ENCODE results near the gene C1orf216.
"Not testable (repeated sequence)": the region's sequence is repeated elsewhere in the genome, so short reads cannot be mapped to it uniquely, and the experiment has no call there.

The C1orf216 gene

DNA sequence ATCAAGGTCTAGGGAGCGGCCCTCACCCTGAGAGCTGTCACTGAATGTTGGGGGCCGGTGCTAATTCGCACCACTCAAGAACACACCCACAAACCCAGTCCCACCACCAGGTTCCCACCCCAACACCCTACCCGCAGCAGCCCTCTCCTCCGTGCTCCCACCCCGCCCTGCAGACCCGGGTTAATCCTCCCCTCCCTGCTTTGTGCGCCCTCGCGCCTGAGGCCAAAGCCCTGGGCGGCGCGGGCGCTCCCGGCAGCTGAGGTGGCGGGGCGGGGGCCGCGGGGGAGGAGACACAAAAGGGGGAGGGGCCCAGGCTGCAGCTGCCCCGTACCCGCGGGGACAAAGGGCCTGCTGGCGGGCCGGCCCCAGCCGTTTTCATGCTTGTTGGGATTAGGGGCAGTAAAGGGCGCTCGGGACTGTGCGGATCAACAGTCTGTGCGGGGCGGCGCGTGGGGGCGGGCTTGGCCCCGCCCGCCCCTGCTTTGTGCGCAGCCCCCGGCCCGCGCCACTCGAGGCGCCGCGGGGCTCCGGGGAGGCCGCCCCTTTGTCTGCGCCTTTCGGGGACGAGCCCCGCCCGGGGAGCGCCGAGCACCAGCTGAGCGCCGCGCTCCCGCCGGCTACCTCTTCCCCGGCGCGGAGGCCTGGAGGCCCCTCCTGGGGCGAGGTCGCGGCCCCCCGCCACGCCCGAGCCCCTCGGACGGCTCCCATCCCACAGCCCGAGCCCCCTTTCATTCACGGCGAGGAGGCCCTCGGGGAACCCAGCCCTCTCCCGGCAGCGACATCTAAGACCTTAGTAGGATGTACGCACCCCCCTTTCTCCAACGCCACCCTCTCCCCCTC, 10.9 kb downstream of the C1orf216 start:
- in situ Hi-C loops (cut with MboI; ENCODE audit: low sequenced_read_pairs) = no loop called here

DNA sequence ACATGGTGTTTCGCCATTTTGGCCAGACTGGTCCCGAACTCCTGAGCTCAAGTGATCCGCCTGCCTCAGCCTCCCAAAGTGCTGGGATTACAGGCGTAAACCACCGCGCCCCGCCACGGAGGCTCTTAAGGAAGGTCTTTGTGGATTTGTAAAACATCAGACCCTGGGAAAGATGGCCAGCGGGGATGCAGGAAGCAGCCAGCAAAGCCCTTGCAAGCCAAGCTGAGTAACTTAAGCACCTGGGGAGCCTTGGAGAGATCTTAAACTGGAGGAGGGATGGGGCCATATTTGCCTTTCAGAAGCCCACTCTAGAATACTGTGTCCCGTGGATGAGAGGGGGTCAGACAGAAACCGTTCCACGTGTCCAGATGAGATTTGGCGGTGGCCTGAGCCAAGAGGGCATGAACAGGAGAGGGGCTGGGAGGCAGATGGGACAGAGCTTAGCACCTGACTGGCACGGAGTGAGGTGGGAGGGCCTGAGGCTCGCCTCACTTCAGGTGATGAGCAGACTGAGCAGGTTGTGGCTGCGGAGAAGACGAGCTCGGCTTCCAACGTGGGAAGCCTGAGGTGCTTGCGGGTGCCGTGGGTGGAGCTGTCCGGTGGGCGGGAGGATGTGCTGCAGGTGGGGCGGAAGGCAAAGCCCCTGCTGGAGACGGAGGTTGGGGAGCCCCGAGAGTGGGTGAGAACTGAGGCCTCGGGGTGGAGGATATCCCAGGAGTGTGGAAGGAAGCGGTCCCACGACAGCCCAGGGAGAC, 11.7 kb downstream of the C1orf216 start:
- in situ Hi-C loops (cut with MboI; ENCODE audit: low sequenced_read_pairs) = no loop called here

DNA sequence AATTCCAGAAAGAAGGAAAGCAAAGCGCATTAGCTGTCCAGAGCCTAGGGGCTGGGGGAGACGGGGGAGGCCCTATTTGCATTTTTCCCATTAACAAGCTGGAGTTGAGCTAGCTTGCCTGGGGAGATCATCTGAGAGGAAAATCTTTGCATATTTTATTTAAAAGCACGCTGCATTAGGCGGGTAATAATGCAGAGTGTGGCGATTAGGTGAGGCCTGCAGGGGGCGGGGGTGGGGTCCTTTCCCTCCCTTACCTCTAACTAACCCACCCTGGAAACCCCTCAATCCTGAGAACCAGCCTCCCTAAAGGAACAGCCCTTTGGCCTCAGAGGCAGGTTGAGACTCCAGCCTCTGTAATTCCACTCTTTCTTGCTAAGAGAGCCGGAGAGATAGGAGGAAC, 16.2 kb downstream of the C1orf216 start:
- in situ Hi-C loops (cut with MboI; ENCODE audit: low sequenced_read_pairs) = no loop called here

DNA sequence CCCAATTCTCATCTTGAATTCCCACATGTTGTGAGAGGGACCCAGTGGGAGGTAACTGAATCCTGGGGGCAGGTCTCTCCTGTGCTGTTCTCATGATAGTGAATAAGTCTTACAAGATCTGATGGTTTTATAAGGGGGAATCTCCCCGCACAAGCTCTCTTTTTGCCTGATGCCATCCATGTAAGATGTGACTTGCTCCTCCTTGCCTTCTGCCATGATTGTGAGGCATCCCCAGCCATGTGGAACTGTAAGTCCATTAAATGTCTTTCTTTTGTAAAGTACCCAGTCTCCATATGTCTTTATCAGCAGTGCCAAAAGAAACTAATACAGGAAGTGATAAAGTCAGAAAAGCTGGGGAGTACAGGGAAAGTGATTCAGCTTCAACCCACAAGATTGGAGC, 19.5 kb downstream of the C1orf216 start:
- in situ Hi-C loops (cut with MboI; ENCODE audit: low sequenced_read_pairs) = not testable (repeated sequence)

DNA sequence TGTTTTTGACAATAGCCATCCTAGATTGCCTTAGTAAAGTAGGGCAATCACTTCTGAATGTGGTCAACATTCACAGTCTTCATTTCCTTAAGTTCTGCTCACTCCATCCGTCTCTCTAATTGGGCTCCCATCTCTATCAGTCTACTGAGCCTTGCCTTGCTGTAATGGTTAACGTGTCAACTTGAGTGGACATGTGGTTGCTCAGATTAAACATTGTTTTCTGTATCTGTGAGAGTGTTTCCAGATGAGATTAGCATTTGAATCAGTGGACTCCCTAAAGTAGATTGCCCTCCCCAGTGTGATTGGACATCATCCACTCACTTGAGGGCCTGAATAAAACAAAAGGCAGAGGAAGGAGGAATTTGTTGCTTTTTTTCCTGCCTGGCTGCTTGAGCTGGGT, 26.4 kb downstream of the C1orf216 start:
- in situ Hi-C loops (cut with MboI; ENCODE audit: low sequenced_read_pairs) = no loop called here

DNA sequence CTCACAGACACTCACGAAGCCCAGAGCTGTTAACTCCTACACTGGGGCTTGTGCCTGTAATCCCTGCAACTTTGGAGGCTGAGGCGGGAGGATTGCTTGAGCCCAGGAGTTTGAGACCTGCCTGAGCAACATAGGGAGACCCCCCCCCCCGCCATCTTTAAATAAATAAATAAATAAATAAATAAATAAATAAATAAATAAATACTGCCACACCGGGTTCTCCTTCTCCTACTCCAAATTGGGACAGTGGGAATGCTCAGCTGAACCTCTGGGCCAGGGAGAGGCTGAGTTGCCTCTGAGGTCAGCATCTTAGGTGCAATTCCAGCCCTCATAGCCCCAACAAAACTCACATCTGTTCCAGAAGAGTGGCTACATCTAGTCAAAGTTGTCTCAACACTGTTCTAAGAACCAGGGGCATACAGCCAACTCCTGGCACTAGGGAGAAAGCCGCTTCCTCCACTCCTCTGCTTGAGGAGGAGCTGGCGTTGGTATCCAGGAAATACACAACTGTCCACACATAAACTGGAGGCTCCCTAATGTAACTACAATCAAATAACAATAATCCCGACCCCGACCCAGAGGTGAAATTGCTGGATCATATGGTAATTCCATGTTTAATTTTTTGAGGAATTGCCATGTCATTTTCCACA, 27.0 kb downstream of the C1orf216 start:
- in situ Hi-C loops (cut with MboI; ENCODE audit: low sequenced_read_pairs) = no loop called here

DNA sequence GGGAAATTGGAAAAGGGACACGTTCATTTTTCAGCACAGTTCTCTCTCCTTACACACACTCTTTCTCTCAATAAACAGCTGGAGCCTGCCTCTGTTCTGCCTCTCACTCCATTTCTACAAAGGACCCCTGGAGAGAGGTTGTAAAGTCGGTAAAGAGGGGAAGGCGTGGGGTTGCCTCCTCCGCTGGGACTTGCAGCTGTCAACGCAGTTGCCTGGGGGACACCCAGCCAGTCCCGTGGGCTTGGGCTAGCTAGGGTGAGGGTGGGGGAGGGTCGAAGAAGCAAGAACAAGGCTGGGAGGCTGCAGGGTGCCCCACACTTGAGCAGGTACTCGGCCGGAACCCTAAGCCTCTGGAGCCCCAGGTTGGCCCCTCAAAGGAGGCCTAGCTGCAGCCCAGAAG, 27.6 kb downstream of the C1orf216 start:
- in situ Hi-C loops (cut with MboI; ENCODE audit: low sequenced_read_pairs) = no loop called here

DNA sequence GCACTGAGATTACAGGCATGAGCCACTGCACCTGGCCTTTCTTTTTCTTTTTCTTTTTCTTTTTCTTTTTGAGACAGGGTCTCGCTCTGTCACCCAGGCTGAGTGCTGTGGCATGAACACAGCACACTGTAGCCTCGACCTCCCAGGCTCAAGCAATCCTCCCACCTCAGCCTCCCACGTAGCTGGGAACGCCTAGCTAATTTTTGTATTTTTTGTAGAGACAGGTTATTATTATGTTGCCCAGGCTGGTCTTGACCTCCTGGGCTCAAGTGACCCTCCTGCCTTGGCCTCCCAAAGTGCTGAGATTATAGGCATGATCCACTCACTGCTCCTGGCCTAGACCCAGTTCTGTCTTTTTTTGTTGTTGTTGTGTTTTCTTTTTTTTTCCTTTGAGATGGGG, 28.6 kb downstream of the C1orf216 start:
- in situ Hi-C loops (cut with MboI; ENCODE audit: low sequenced_read_pairs) = not testable (repeated sequence)

DNA sequence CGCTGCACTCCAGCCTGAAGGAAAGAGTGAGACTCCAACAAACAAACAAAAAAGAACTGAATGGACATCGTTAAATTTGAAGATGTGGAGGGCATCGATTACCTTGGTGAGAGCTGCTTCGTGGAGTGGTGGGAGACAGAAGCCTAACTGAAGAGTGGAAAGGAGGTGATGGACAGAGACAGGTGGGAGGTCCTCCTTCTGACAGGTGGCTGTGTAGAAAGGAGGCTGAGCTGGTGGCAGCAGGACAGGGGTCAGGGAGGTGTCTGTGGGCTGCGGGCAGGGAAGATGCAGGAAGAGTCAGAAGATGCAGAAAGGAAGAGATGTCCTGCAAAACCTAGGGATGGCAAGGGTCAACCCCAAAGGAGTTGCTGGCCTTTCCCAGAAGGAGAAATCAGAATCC, 30.5 kb downstream of the C1orf216 start:
- in situ Hi-C loops (cut with MboI; ENCODE audit: low sequenced_read_pairs) = no loop called here

DNA sequence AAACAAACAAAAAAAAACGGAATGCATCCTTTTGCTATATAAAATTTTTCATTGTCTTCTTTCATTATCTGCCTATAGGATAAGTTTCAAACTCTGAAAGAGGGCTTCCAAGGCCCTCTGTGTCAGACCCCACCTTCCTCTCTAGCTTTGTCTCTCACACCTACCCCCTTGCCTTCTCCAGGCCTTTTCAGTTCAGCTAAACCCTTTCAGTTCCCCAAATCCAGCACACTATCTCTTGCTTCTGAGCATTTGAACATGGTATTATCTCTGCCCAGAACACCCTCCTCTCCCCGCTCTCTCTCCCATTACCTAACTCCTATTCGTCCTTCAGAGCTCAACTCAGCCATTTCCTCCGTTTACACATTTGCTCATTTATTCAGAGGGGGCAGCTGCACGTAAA, 35.7 kb downstream of the C1orf216 start:
- in situ Hi-C loops (cut with MboI; ENCODE audit: low sequenced_read_pairs) = no loop called here

DNA sequence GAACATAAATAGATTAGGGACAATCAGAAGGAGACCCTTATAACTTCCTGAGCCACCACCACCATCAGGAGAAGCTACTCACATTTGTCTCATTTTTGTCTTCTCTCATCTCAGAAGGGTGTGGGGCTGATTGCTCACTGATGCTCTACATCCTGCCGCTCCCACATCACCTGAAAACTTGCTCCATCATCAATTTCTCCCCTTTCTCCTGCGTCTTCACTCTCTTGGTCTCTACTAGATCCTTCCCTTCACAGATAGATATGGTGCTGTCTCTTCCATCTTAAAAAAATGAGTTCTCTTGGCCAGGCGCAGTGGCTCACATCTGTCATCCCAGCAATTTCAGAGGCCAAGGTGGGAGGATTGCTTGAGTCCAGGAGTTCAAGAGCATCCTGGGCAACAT, 38.4 kb downstream of the C1orf216 start:
- in situ Hi-C loops (cut with MboI; ENCODE audit: low sequenced_read_pairs) = no loop called here

DNA sequence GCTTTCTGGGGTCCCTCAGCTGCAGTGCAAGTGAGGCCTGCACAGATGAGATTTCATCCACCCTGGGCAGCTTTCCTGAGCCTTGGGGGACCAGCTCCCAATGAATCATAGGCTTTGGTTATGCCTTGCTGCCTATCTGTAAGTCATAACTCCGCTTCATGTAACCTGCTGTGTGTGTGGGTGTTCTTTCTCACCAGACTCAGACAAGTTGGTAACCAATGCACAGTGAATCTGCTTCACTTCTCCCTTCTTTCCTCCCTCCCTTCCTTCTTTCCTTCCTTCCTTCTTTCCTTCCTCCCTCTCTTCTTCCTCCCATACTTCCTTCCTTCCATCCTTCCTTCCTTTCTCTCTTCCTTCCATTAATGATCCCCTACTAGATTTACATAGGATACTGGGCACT, 42.9 kb downstream of the C1orf216 start:
- in situ Hi-C loops (cut with MboI; ENCODE audit: low sequenced_read_pairs) = no loop called here

DNA sequence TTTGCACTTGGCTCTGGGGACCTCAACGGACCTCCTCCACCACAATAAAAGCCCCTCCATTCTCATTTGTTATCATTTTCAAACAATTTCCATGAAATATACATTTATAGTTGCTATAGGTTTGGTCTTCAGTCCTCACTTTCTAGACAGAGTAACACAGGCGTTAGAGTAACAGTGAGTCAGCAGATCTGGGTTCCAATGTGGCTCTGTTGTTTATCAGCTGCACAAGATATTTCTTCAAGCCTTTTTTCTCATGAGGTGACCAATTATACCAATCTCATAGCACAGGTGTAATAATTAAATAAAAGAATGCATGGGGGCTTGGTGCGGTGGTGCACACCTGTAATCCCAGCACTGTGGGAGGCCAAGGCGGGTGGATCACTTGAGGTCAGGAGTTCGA, 44.6 kb downstream of the C1orf216 start:
- in situ Hi-C loops (cut with MboI; ENCODE audit: low sequenced_read_pairs) = no loop called here

DNA sequence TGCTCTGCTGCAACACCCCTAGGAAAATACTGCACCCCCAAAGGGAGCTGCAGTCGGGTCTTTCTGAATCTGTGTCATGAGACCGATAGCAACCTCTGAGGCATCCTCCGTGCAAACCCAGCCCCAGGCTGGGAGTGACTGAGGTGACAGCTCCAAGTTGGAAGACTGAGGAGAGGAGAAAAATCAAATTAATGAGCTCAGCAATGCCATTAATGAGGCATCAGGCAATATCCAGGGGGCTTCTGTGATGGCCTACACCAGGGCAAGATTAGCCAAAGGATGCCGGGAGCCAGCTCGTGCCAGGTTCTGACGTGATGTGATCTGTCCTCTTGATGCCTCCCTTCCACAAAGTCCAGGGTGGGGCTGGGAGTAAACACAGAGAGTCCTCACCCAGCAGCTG, 46.6 kb downstream of the C1orf216 start:
- in situ Hi-C loops (cut with MboI; ENCODE audit: low sequenced_read_pairs) = no loop called here

DNA sequence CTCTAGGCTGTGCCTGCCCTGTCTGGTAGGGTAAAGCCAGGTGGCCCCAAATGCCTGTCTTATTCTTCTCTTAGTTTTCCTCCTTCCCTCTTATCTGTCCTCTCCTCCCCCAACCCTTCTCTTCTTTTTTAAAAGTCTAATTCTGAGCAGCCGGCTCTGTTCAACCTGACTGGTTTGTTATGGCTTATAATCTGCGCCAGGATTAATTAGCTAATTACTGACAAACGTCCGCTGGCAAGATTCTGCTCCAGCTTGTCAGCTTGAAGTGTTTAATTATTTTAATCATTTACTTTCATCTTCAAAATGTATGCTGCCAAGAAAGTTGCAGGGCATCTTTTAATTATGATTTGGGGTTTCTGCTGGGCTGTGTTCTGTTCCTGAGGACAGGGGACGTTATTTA, 50.2 kb downstream of the C1orf216 start:
- in situ Hi-C loops (cut with MboI; ENCODE audit: low sequenced_read_pairs) = no loop called here

DNA sequence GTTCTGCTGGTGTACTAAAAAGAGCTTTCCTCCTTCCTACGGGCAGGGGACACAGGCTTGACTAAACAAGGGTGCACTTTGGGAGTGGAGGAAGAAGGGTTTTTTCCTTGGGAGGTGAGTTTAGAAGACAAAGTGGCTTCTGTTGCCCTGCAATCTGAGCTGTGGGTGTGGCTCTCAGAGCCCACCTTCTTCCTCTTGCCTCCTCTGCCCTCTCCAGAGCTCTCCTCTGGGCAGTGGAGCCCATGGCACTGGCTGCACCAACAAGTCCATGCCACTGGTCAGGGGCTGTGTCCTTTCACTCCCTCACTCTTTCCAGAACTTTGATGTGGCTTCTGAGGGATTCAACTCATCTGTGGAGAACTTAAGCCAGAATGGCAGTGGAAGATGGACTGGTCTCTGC, 51.8 kb downstream of the C1orf216 start:
- in situ Hi-C loops (cut with MboI; ENCODE audit: low sequenced_read_pairs) = no loop called here

DNA sequence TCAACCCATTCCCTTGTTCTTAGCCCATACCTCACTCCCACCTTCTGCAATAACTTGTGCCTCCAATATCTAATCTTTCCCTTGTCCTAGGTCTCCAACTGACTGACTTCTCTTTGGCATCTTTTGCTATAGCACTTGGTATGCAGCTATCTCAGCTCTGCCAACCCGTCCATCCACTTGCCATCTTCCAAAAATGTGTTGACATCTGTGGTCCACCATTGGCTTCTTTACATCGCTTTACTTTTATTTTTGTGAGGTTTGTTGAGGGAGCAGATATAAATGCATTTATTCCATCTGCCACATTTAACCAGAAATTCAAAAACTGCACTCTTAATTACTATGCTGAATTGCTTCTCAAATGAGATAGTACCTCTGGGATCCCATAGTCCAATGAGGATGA, 52.5 kb downstream of the C1orf216 start:
- in situ Hi-C loops (cut with MboI; ENCODE audit: low sequenced_read_pairs) = no loop called here
